Left colon (tissue), 2 donors: Measurements from ENCODE around the gene DGKZ. TPM values are rescaled to one million over a fixed set of nuclear protein-coding genes. Genes with fewer than 3 reads are reported as not detected.

Source experiments
- ATAC-seq: fragments of 200-7000 bp; cut with Tn5 transposase; one replicate; pipeline ENCODE4 v1.9.1; 2020; ENCODE audit warnings: mild to moderate bottlenecking, moderate library complexity
- DNase-seq, 2 donors: peaks; one replicate each; pipeline ENCODE4 v3.0.0-alpha.2; 2020
- intact Hi-C, 2 donors: fragments of 100-400 bp; cut with DNase I in 1 of 2; cut with micrococcal nuclease in 1 of 2; formaldehyde crosslinking; loops; one replicate each; pipeline versions ENCODE4 v1.11.2 to v1.14.0; 2022; cut with DNase I, micrococcal nuclease
- total RNA-seq, 2 donors: library from RNA; stranded (reverse); fragmentation: NEBNext Ultra II Directional; extraction: Animal tissue kit (Norgen Biotek cat#: 25700); gene quantifications; one replicate each; pipeline ENCODE4 v1.2.1, GENCODE V29; 2021
- donor health status: DM: no; HTN: no; CAD: no.
- donor health status: DM: yes; HTN: yes; CAD: no.

The DGKZ gene
- total RNA-seq, 2 donors from 2014 or later = 44.9 to 47.9 TPM

DNA sequence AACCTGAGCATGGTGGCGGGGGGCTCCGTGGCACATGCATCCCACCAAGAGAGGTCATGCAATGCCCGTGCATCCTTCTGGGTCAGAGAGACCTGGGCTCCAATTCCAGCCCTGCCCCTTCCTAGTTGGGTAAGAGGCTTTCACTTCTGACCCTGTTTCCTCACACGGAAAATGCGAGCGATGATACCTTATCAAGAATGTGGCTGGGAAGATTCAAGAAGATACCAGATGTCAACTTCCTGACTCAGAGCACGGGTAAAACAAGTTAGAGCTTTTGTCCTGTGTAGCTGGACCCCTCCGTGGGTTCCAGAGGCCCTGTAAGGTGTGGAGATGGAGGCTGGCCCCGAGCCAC, 8.7 kb upstream of the DGKZ start:
- DNase-seq (no peak), ATAC-seq (no peak)
- intact Hi-C loops = no loop called here

DNA sequence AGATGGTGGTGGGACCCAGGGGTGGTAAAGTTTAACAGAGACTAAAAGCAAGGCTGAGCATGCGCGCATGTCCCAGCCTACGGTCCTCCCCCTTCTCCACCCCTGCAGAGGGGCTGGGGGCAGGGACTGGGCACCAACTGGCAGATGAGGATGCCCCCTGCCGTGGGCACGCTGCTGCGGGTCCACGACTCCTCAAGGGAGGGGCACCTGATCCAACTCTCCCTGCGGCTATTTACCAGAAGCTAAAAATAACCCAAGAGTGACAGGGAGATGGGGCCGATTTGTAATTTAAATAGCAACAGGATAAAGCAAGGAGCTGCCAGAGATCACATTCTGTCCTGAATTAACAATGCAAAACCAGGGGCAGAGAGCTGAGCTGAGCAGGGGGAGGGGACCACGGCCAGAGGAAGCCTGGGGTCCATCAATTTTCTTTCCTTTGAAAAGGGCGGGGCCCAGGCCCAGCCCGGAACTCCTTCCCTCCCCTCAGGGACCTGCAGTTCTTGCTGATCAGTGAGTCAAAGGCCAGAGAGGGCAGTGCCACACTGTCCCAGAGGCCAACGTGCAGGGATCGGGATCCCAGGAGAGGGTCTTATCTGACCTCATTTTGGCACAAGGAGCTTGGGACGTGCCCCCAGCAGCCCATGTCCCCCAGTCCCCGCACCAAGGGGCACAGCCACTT, 8.1 kb upstream of the DGKZ start:
- intact Hi-C loops = no loop called here
- DNase-seq = no peak
- peak; percentile 28 for ATAC-seq

DNA sequence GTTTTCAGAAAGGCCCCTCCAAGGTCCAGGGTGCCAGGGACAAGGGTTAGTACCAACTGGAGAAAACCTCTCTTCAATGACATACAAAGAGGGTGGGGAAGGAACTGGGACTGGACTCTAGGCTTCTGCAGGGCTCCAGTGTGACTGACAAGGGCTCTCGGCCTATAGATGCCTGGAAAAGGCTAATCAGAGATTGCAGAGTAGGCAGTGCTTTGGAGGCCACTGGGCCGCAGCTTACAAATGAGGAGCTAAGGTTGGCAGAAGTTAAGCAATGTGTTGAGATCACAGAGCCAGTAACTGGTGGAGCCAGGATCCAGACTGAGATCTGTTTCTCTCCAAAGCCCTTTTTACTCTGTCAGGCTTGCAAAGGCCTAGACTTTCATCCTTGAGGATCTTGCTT, 7.4 kb upstream of the DGKZ start:
- intact Hi-C loops = no loop called here
- DNase-seq = no peak
- no peak for ATAC-seq

DNA sequence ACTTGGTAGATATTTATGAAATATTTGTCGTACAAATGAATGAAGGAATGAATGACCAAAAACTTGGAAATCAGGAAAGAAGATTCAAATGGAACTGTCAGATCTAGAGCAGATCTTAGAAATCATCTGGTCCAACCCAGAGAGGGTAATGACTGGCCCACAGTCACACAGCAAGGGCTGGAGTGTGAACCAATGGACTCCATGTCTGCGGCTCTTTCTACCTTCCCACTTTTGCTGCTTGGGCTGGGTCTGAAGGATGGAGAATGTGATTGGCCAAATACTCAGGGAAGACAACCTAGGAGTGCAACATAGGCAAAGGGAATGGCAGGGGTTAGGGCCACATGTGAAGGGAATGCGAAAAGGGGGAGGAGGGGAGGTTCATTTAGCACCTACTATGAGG, 5.8 kb upstream of the DGKZ start:
- DNase-seq = no peak
- no peak for ATAC-seq
- intact Hi-C loops = no loop called here

DNA sequence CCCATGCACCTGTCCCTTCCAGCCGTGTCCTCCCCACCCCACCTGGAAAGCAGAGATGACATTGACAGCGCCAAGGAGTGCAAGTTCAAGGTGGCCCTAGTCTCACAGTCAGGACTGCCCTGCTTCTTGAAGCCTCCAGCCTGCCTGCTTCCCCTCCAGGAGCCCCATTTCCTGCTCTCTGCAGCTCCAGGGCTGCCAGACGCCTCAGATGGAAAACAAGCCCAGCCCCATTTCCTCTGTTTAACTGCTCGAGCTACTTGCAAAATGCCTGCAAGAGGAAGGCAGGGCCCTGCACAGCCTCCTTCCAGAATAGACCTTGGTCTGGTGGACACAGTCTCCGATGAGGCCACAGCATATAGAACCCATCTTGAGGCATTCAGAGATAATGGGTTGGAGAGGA, 5.0 kb upstream of the DGKZ start:
- ATAC-seq (no peak), DNase-seq (no peak)
- intact Hi-C loops = no loop called here

DNA sequence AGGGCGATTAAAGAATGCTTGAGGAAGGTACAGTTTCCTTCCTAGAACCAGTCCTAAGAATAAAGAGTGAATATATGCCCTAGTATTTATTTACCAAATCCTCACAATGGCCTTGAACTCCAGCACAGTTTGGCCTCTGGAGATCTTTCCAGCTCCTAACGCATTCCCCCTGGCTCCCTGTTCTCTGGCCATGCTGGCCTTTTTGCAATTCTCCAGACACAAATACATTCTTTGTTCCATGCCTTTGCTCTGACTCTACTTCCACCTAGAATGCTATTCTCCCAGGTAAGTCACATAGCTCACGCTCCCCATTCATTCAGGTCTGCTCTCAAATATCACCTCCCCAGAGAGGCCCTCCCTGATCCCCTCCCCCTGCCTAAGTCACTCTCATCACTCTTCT, 3.7 kb upstream of the DGKZ start:
- DNase-seq = no peak
- ATAC-seq = no peak
- intact Hi-C loops = no loop called here

DNA sequence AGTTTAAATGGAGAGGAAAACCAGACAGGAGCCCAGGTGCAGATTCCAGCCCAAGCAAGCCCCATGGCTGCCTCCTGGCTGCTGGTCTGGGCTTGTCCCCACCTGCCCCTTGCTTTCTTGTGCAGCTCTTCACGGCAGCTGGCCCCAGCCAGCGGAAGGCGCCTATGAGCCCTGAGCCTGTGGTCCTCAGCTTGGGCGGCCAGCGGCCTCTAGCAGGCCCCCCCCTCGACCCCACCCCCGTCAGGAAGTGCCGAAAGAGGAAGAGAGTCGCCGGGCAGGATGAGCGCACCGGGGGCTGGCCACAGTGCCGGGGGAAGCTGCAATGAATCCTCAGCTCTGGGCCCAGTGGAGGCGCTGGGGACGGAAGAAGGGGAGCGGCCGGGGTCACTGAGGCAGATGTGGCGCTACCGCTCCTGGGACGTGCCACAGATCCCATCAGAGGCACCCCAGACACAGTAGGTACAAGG, 2.1 kb upstream of the DGKZ start:
- ATAC-seq (no peak), DNase-seq (peak in 1 of 2 donors; percentile 52)
- intact Hi-C loops = no loop called here

DNA sequence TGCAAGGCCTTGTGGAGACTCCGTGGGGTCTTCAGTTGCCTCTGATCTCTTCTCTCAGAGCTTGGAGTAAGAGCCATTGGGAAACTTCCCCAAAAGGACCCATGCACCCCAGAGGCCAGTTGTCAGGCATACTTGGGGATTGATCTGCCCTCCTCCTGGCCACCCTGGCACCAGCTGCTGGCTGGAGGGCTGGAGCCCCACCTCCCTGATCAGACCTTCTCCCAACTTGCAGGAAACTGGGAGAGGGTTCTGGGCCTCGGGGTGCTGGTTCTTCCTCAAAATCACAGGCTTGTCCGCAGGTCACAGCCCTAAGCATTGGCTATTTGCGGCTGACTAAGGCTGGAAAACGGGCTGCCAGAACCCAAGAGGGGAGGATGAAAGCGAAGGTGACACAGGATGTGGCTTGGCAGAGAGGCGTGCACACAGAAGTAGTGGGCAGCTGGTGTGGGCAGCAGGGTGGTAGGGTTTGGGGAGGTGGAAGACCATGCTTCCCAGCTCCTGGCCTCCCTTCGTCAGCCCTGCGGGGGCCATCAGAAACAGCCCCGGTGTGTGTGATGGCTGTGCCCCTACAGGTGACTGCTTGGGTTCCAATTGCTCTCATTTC, 1.3 kb upstream of the DGKZ start:
- intact Hi-C loops = no loop called here
- ATAC-seq (no peak), DNase-seq (no peak)

DNA sequence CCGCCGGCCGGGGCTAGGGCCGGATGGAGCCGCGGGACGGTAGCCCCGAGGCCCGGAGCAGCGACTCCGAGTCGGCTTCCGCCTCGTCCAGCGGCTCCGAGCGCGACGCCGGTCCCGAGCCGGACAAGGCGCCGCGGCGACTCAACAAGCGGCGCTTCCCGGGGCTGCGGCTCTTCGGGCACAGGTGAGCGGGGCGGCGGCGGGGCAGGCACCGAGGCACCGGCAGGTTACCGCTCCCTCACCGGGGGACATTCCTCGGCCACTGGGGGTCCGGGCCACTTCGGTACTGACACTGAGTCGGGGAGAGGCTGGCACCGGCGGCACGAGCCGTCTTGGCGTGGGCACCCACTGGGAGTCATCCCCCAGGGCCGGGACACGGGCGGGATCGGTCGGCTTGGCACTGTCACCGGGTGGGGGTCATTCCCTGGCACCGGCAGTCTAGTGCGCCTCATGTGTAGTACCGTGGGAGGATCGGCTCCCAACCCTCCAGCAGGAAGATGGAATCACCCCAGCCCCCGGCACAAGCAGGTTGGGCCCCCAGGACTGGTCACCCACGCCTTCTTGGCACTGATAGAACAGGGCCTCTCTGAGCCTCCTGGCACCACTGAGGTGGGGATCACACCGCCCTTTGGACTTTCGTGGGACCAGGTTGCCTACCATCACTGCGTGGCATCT, 511 bp downstream of the DGKZ start:
- peak; percentile 22 for ATAC-seq
- intact Hi-C loops = no loop called here
- DNase-seq = peak in 1 of 2 donors; percentile 52

DNA sequence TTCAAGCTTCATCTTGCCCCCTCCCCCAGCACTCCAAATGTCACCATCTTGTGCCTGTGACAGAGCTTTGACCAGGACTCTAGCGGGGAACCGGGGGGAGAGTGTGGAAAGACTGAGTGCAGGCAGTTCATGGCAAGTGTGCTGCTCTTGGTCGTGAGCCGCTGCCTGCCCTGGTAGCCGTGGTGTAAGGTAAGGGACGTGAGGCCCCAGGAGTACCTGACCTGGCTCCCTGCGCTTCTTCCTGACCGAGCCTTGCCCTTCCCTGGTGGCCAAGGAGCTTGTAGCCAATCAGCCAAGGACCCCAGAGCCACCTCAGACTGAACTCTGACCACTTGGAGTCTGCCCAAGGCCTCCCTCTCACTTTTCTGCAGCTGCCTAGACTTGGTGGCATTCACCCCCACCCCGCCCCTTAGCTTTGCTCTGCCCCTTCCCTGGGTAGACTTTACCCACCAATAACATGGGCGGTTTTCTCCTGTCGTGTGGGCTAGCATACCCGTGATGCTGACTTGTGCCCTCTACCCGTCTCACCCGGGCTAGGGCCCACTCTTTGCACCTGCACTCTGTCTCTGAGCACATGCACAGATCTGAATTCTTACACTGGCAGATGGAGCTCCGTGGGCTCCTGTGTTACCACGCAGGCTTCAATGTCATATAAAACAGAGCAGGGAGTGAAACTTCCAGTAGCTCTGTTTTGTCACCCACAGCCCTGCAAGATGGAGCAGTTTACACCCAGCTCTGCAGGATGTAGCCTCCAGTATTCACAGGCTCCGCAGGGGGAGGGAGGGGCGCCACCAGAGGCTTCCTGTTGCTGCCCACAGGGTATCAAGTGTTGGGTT, 1.5 kb downstream of the DGKZ start:
- intact Hi-C loops = no loop called here
- ATAC-seq (peak; percentile 49), DNase-seq (peak in 1 of 2 donors; percentile 60)

DNA sequence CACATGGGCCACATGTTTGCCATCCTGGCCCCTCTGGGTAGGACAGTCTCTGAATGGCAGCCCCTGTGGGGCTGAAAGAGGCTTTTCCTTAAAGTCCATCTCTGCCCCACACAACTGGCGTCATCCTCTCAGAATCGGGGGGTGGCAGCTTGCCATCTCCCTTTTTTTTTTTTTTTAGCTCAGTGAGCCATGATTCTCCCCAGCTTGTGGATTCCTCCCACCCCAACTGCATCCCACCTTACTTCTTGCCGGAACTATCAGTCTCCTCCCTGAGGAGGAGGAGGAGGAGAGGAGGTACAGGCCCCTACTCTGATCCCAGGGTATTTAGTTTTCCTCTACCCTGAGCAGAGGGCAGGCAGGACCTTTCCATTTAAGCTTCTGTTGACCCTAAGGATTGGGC, 3.4 kb downstream of the DGKZ start:
- no peak for ATAC-seq
- intact Hi-C loops = no loop called here
- DNase-seq = no peak

DNA sequence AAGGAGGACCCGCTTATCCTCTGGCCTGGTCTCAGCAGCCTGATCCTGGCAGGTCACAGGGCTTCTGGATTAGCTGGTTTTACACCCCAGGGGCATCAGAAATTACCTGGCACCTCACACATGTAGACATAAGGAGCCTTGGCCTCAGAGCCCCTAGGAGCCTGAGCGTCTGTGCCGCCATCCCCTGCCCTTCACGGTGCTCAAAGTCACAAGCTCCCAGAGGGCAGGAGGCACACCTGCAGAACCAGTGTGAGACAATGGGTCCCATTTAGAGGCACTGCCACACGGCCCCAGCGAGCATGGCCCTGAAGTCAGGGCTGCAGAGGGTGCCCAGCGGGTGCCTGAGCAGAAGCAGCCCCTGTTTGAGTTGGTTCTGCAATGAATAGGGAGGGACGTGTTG, 3.9 kb downstream of the DGKZ start:
- intact Hi-C loops = no loop called here
- DNase-seq (no peak), ATAC-seq (no peak)

DNA sequence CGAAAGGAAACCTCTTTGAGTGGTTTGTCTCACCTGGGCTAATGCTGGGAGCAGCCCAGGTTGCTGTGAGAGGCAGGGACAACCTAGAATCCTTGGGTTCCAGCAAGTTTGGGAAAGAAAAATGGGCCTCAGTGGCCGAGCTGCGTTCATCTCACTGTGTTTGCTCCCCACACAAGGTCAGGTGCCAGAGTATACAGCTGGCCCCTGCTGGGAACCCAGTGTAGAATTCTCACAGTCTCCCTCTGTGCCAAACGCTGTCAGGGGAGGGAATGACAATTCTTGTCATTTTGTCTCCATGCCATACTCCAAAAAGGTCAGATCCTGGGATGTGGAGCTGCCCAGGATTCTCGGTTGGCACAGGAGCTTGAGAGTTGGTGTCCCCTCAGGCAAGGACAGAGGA, 4.3 kb downstream of the DGKZ start:
- intact Hi-C loops = no loop called here
- ATAC-seq (no peak), DNase-seq (no peak)

DNA sequence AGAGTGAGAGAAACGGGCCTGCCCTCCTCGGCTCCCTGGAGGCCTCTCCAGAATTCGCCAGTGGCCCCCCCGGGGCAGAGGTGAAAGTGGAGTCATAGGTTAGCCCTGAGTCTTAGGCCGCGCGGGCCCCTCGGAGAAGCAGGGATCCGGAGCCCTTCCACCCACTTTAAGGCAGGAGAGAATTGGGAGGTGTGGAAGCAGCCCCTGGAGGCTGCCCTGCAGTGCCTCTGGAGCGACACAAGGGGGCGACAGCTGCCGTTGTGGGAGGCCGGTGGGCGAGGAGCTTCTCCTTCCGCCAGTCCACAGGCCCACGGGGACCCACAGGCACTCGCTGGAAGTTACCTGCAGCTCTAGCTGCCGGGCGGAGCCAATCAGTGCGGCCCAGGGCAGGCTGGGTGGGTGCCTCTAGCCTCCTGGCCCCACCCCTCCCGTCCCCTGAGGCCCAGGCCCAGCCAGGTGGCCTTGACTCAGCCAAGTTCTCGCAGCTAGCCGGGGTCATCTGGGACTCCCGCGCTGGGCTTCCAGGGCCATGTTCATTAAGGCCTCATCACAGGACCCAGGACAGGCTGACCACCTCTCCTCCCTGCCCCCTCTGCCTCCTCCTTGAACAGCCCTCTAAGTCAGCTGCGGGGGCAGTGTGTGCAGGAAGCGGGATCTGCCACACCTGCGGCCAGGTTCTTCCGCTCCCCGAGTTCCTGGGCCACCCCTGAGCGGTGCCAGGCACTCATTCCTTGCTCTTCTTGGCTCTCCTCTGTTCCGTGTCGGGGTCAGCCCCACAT, 5.0 kb downstream of the DGKZ start:
- DNase-seq (no peak), ATAC-seq (no peak)
- intact Hi-C loops = no loop called here

DNA sequence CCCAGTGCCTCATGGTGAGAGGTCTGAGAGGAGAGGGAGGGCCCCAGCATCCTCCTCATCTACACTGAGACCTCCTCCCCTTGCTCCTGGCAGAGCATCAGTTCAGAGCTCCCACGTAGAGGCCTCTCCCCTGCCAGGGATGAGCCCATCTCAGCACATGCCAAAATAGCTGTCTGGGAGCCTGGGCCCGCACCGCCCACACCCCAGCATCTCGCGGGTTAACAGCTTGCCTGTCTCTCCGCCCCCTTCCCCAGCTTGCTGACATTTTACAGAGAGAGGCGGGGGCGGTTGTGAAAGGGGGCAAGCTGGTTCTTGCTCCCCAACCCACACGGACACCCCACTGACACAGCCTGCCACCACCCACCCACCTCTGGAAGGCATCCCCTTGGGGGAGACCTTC, 6.4 kb downstream of the DGKZ start:
- DNase-seq = no peak
- no peak for ATAC-seq
- intact Hi-C loops = no loop called here

DNA sequence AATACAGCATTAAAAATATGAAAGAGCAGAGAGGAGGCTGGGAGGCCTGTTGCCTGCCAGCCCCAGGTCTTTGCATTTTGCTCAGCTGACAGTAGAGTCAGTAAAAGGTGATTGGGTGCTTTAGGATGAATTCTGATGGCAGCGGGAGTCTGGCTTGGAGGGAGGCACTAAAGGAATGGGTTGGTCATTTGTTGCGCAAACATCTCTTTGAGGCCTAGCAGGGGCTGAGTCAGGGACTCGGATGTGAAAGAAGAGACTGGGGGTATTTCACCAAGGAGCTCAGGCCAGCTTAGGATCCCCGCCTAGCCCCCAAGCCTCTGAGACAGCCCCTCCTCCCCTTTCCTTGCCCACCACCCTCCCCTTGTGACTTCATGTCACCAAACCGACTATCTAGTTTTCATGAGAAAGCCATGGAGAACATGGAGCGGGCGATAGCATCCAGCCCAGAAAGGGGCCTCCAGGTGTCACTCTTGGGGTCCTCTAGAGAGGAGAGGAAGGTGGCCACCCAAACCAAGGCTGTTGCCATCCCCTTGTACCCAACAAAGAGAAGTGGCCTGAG, 9.7 kb downstream of the DGKZ start:
- intact Hi-C loops = no loop called here
- ATAC-seq = no peak
- DNase-seq = no peak

DNA sequence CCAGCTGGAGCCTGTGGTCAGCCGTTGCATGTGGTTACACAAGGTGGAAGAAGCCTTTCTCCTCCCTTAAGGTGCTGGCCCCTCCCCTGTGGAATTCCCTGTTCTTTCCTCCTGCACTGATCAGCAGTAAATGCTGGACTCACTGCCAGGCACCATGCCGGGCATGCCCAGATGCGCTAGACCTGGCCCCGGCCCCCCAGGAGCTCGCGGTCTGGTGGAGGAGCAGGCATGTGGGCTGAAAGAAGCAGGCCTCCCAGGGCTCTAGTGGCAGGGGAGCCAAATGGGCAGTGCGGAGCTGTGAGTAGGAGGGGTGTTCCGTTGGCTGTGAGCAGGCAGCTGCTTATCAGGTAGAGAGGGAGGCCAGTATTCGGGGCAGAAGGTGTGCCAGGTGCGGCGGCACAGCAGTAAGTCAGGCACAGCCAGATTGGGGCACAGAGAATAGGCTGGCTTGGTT, 10.2 kb downstream of the DGKZ start:
- ATAC-seq = peak; percentile 84
- peak in 1 of 2 donors; percentile 31 for DNase-seq
- intact Hi-C loops = no loop called here

DNA sequence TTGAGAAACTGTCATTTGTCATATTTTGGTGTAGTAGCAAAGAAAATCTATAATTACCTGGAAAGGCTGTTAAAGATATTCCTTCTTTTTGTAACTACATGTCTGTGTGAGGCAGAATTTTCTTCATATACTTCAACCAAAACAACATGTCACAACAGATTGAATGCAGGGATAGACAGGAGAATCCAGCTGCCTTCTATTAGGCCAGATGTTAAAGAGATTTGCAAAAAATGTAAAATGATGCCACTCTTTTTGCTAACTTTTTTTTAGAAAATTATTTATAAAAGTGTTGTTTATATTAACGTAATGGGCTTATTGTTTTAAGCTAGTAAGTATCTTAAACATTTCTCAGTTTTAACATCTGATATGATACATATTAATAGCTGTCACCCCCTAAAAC, 12.7 kb downstream of the DGKZ start:
- no peak for DNase-seq
- intact Hi-C loops = no loop called here
- no peak for ATAC-seq

DNA sequence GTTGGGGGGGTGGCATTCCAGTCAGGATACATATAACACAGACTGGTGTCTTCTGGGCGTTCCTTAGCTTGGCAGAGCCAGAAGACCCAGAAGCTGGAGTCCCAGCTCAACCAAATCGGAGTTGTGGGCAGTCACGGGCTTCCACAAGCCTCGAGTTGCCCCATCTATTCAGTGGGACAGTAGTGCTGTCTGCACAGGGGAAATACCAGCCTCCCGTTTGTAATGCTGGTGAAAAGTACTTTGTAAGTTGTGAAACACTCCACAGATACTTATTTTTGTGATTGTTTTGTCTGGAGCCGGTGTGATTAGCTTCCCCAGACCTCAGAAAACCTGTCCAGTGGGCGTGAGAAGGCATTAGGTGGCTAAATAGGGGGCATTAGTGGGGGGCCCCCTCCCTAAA, 13.6 kb downstream of the DGKZ start:
- ATAC-seq (no peak), DNase-seq (no peak)
- intact Hi-C loops = no loop called here
